GM12801 (cell line): ENCODE data around the gene FGFRL1.

Source experiments
- CTCF ChIP-seq: IDR thresholded peaks from one replicate; pipeline ENCODE4 v1.5.1; 2011; ENCODE audit warnings: control low read depth; ENCODE audit not compliant: insufficient read length; ENCODE audit errors: extremely low read depth

The FGFRL1 gene

DNA sequence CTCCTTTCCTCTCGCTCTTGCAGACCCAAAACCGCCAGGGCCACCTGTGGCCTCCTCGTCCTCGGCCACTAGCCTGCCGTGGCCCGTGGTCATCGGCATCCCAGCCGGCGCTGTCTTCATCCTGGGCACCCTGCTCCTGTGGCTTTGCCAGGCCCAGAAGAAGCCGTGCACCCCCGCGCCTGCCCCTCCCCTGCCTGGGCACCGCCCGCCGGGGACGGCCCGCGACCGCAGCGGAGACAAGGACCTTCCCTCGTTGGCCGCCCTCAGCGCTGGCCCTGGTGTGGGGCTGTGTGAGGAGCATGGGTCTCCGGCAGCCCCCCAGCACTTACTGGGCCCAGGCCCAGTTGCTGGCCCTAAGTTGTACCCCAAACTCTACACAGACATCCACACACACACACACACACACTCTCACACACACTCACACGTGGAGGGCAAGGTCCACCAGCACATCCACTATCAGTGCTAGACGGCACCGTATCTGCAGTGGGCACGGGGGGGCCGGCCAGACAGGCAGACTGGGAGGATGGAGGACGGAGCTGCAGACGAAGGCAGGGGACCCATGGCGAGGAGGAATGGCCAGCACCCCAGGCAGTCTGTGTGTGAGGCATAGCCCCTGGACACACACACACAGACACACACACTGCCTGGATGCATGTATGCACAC, 13.6 kb downstream of the FGFRL1 start:
- no peak for TF ChIP-seq CTCF

DNA sequence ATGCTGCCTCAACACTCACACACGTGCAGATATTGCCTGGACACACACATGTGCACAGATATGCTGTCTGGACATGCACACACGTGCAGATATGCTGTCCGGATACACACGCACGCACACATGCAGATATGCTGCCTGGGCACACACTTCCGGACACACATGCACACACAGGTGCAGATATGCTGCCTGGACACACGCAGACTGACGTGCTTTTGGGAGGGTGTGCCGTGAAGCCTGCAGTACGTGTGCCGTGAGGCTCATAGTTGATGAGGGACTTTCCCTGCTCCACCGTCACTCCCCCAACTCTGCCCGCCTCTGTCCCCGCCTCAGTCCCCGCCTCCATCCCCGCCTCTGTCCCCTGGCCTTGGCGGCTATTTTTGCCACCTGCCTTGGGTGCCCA, 14.7 kb downstream of the FGFRL1 start:
- no peak for TF ChIP-seq CTCF

GRCh38 chr4:1027219-1027914, 15.9 kb downstream of the FGFRL1 start:
- TF ChIP-seq CTCF = no peak

GRCh38 chr4:1027915-1028238, 16.5 kb downstream of the FGFRL1 start:
- no peak for TF ChIP-seq CTCF

- no peak for TF ChIP-seq CTCF
These were observed 17.3 kb downstream of the FGFRL1 start for GRCh38 chr4:1028574-1029220.

DNA sequence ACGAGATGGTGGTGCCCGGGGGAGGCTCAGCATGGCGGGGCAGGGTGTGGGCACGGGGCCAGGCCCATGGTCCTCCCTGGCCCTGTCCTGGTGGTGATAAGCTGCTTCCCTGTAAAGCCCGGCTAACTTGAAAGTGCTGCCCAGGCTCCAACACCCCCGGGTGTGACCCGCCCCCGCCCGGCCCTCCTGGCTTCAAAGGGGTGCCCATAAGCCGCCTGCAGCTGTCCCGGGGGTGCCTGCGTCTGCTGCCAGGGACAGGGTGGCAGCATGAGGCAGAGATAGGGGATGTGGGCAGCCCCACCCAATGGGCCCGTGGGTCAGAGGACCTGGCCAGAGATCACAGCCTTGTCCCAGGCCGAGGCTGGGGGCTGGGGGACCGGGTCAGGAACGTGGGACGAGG, 18.1 kb downstream of the FGFRL1 start:
- TF ChIP-seq CTCF = no peak

- no peak for TF ChIP-seq CTCF
These were observed 18.6 kb downstream of the FGFRL1 start for GRCh38 chr4:1030031-1030430.
